ENCODE data around the gene GPR35. TPM values are rescaled to one million over a fixed set of nuclear protein-coding genes. Genes with fewer than 3 reads are reported as not detected.

GPR35 gene
- polyA plus RNA-seq, 1 donor (not counting 4 experiments of a cell fraction or from before 2014, with no cell fraction given), result 0.04 TPM

GRCh38 chr2:240588669-240589068, 36.6 kb upstream of the GPR35 start:
- H3K79me2 ChIP-seq (ENCODE audit: control insufficient read depth, insufficient read depth, low read length), result peaks cover 68% of the 10 kb centered on the region
- no peak overlapping the region for H3K9ac ChIP-seq (ENCODE audit: control insufficient read depth, extremely low read depth, insufficient read depth, low read length)
- peaks cover 9% of the 10 kb centered on the region for H4K20me1 ChIP-seq (ENCODE audit: control insufficient read depth, extremely low read depth, insufficient read depth, low read length)
- H3K4me1 ChIP-seq (ENCODE audit: control insufficient read depth, extremely low read depth, insufficient read depth, low read length), result peaks cover 22% of the 10 kb centered on the region
- H3K27me3 ChIP-seq (ENCODE audit: control insufficient read depth, extremely low read depth, insufficient read depth, low read length), result no peaks in the 10 kb centered on the region
- no peak for DNase-seq (ENCODE audit: low read depth, low spot score)
- H3K4me3 ChIP-seq (ENCODE audit: control insufficient read depth in 2 of 3, extremely low read depth in 1 of 3, insufficient read depth in 2 of 3, low read depth in 1 of 3, low read length in 3 of 3), result no peak overlapping the region
- no peak overlapping the region for H3K27ac ChIP-seq (ENCODE audit: control insufficient read depth, insufficient read depth, low read length)
- no peaks in the 10 kb centered on the region for H3K9me3 ChIP-seq (ENCODE audit: control insufficient read depth, low read depth, low read length)
- no peak for FAIRE-seq
- TF ChIP-seq, protein P1, sequence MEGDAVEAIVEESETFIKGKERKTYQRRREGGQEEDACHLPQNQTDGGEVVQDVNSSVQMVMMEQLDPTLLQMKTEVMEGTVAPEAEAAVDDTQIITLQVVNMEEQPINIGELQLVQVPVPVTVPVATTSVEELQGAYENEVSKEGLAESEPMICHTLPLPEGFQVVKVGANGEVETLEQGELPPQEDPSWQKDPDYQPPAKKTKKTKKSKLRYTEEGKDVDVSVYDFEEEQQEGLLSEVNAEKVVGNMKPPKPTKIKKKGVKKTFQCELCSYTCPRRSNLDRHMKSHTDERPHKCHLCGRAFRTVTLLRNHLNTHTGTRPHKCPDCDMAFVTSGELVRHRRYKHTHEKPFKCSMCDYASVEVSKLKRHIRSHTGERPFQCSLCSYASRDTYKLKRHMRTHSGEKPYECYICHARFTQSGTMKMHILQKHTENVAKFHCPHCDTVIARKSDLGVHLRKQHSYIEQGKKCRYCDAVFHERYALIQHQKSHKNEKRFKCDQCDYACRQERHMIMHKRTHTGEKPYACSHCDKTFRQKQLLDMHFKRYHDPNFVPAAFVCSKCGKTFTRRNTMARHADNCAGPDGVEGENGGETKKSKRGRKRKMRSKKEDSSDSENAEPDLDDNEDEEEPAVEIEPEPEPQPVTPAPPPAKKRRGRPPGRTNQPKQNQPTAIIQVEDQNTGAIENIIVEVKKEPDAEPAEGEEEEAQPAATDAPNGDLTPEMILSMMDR (optimal IDR thresholded peaks at IDR 0.05 in 1 of 3, IDR thresholded peaks at IDR 0.05 in 1 of 3, conservative IDR thresholded peaks at IDR 0.05 in 1 of 3; ENCODE audit: extremely low read depth in 1 of 3, insufficient read depth in 2 of 3, low read length in 3 of 3), result no peak
- no peak for TF ChIP-seq EZH2 (IDR thresholded peaks at IDR 0.05; ENCODE audit: low read length)
- dilution Hi-C loops (cut with MboI; ENCODE audit: extremely low pct_ligation_motif_present, low sequenced_read_pairs), result no loop called here
- H3K36me3 ChIP-seq (ENCODE audit: control insufficient read depth in 2 of 2, extremely low read depth in 1 of 2, insufficient read depth in 2 of 2, low read length in 2 of 2), result peaks cover 3 to 10% of the 10 kb centered on the region in 2 experiments
- peaks cover 6% of the 10 kb centered on the region for H3K9me1 ChIP-seq (ENCODE audit: control insufficient read depth, extremely low read depth, insufficient read depth, low read length)
- no peak overlapping the region for H3K4me2 ChIP-seq (ENCODE audit: control insufficient read depth, extremely low read depth, insufficient read depth, low read depth, low read length)
- no peak overlapping the region for H2AFZ ChIP-seq (ENCODE audit: control insufficient read depth, low read length)

DNA sequence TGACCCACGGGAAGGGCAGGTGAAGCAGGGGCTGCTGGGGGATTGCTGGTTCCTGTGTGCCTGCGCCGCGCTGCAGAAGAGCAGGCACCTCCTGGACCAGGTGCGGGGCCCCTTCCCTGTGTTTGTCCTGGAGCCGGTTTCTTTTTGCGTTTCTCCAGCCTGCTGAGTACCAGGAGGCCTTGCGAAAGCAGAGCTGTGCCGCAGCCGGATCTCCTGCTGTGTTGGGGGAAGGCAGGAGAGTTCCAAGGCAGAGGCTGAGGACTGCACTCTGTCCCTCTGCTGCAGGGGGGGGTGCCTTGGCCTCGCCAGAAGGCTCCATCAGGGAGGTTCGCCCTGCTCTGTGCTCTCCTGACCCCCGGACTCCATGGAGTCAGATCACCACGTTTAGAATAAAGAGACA, 35.9 kb upstream of the GPR35 start:
- peaks cover 22% of the 10 kb centered on the region for H3K4me1 ChIP-seq (ENCODE audit: control insufficient read depth, extremely low read depth, insufficient read depth, low read length)
- H3K4me3 ChIP-seq (ENCODE audit: control insufficient read depth in 2 of 3, extremely low read depth in 1 of 3, insufficient read depth in 2 of 3, low read depth in 1 of 3, low read length in 3 of 3), result no peak overlapping the region
- no peak overlapping the region for H3K27ac ChIP-seq (ENCODE audit: control insufficient read depth, insufficient read depth, low read length)
- H4K20me1 ChIP-seq (ENCODE audit: control insufficient read depth, extremely low read depth, insufficient read depth, low read length), result peaks cover 12% of the 10 kb centered on the region
- no peak for TF ChIP-seq EZH2 (IDR thresholded peaks at IDR 0.05; ENCODE audit: low read length)
- TF ChIP-seq, protein P1 (optimal IDR thresholded peaks at IDR 0.05 in 1 of 3, IDR thresholded peaks at IDR 0.05 in 1 of 3, conservative IDR thresholded peaks at IDR 0.05 in 1 of 3; ENCODE audit: extremely low read depth in 1 of 3, insufficient read depth in 2 of 3, low read length in 3 of 3), result no peak
- no peaks in the 10 kb centered on the region for H3K9me3 ChIP-seq (ENCODE audit: control insufficient read depth, low read depth, low read length)
- FAIRE-seq, result no peak
- DNase-seq (ENCODE audit: low read depth, low spot score), result no peak
- H2AFZ ChIP-seq (ENCODE audit: control insufficient read depth, low read length), result no peak overlapping the region
- dilution Hi-C loops (cut with MboI; ENCODE audit: extremely low pct_ligation_motif_present, low sequenced_read_pairs), result no loop called here
- H3K9me1 ChIP-seq (ENCODE audit: control insufficient read depth, extremely low read depth, insufficient read depth, low read length), result peaks cover 6% of the 10 kb centered on the region
- H3K79me2 ChIP-seq (ENCODE audit: control insufficient read depth, insufficient read depth, low read length), result peaks cover 64% of the 10 kb centered on the region
- no peak overlapping the region for H3K4me2 ChIP-seq (ENCODE audit: control insufficient read depth, extremely low read depth, insufficient read depth, low read depth, low read length)
- H3K27me3 ChIP-seq (ENCODE audit: control insufficient read depth, extremely low read depth, insufficient read depth, low read length), result no peaks in the 10 kb centered on the region
- peaks cover 3 to 15% of the 10 kb centered on the region in 2 experiments for H3K36me3 ChIP-seq (ENCODE audit: control insufficient read depth in 2 of 2, extremely low read depth in 1 of 2, insufficient read depth in 2 of 2, low read length in 2 of 2)
- no peak overlapping the region for H3K9ac ChIP-seq (ENCODE audit: control insufficient read depth, extremely low read depth, insufficient read depth, low read length)
